ENCODE results near the gene TNNT3.

TNNT3 gene

DNA sequence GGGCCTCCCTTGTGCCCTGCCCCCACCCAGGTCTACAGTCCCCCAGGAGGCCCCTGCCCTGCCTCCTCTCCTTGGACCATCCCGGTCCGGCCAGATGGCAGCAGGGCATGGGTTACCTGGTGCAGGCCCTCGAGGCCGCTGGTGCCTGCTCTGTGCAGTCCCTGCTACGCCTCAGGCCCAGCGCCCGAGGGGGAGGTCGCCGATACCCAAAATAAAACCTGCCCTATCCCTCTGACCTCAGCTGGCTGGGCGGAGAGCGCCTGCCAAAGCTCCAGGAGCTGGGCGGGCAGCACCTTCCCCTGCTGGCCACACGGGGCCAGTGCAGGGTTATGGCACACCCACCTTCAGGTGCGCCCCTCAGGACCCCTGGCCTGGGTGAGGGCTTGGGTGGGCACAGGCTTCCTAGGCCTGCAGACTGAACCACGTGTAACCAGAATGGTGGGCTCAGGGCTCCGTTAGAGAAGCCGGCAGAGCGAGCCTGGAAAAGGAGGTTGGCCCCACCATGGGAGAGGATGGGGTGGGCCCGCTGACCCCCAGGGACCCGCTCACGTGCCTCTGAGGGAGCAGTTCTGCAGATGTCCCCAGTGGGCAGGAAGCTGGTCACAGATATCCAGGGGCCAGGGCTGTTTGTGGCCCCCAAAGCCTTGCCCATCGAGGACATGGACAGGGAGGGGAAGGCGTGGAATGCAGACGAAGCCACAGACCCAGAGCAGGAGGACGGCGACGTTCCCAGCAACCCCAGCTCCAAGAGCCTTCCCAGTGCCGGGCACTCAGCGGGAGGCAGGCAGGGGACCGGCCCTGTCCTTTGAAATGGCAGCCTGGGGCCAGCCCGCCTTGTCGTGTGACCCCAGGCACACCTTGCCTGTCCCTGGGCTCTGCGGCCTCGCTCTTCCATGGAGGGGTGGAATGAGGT, 1.7 kb upstream of the TNNT3 start:
- in situ Hi-C loops (cut with HindIII; ENCODE audit: low pct_ligation_motif_present, low pct_unique_long_range_greater_than_20kb, low sequenced_read_pairs), result no loop called here
- no peak for DNase-seq

DNA sequence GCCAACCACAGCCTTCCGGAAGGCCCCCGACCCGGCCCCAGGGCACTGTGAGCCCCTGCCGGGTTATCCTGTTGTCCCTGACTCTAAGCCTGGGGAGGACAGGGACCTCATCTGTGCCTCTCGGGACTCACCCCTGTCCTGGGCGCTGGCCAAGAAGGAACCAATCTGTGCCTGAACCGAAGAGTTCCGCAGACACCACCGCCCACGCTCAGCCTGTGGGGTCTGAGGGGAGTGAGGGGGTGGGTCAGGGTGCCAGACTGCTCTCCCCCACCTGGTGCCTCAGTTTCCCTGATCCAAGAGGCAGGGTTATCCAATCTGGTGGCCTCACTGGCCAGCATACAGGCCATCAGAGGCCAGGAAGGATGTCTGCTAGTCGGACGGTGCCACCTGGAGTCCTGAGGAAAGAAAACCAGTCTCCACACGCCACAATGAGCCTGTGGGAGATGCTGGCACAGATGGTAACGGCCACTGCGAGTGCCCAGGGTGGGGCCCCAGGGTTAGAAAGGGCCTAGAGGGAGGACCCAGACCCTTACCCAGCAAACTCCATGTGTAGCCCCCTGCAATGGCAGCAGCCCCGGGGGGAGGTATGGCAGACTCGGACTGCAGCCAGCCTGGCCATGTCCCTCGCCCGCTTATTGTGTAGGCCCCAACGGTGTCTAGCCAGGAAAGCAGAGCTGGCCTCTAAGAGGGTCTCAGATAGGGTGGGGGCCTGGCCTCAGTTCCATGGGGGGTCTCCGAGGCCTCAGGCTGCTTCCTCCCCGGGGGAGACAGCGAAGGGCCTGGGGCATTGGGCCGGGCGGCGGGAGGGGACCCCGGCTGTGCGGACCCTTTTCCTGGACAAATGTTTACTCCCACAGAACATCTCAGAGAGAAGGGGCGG, 827 bp upstream of the TNNT3 start:
- in situ Hi-C loops (cut with HindIII; ENCODE audit: low pct_ligation_motif_present, low pct_unique_long_range_greater_than_20kb, low sequenced_read_pairs), result no loop called here
- peak; percentile 10 for DNase-seq

GRCh38 chr11:1920128-1920908, 815 bp downstream of the TNNT3 start:
- in situ Hi-C loops (cut with HindIII; ENCODE audit: low pct_ligation_motif_present, low pct_unique_long_range_greater_than_20kb, low sequenced_read_pairs), result no loop called here
- no peak for DNase-seq

GRCh38 chr11:1920909-1921573, 1.5 kb downstream of the TNNT3 start:
- DNase-seq, result no peak
- in situ Hi-C loops (cut with HindIII; ENCODE audit: low pct_ligation_motif_present, low pct_unique_long_range_greater_than_20kb, low sequenced_read_pairs), result no loop called here

DNA sequence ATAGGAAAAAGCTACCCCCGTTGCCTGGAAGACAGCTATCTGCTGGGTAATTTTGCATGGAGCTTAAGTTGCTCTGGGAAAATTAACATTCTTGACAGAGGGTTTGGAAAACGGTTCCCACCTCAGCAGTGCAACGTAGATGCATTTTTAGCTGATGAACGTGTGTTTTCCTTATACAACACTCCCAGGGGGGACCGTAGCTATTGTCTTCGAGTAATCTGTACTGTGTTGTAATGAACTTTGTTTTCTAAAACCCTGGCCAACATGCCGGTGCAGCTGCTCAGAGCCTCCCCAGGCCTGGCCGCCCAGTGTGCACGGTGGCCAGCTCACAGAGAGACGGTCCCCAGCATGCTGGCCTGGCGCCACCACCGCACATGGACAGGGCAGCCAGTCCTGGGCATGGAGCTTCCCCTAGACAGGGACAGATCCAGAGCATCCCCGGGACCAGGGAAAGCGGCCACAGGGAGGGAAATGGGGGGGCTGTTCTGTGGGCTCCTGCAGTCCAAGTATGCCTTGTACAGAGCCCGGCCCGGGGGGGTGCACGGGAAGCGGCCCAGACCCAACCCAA, 2.2 kb downstream of the TNNT3 start:
- DNase-seq, result no peak

GRCh38 chr11:1922481-1923081, 3.1 kb downstream of the TNNT3 start:
- no peak for DNase-seq
- in situ Hi-C loops (cut with HindIII; ENCODE audit: low pct_ligation_motif_present, low pct_unique_long_range_greater_than_20kb, low sequenced_read_pairs), result no loop called here

More for the DNA sequence above, 2.2 kb downstream of the TNNT3 start:
- in situ Hi-C loops (cut with HindIII; ENCODE audit: low pct_ligation_motif_present, low pct_unique_long_range_greater_than_20kb, low sequenced_read_pairs), result no loop called here

DNA sequence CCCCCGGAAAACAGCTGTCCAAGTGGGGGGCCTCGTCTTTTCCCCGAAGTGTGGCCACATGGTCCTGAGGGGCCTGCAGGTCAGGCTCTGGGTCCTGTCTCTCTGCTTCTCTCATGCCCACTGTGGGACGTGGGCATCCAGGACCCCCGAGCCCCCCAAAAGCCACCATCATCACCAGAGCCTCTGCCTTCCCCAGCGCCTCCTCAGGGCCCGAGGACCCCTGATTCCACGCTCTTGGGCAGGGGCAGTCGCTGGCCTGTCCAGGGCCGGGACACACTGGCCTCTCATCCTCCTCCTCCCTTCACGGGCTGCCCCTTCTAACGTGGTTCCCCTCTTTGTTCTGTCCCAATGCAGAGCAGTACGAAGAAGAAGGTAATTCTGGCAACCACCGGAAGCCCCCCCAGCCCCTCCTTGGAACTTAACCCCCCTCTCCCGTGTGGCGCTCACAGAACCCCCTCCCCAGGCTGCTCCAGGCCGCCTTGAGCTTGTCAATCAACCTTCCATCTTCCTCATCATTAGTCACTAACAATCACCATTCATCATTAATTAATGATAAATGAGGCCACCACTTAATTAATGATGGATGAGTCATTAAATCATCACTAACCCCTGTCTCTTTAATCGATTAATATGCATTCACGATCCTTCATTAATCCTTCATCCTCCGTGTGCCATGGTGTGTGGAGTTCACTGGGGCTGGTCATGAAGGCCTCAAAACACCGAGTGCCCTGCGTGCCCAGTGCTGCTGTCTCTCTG, 3.9 kb downstream of the TNNT3 start:
- in situ Hi-C loops (cut with HindIII; ENCODE audit: low pct_ligation_motif_present, low pct_unique_long_range_greater_than_20kb, low sequenced_read_pairs), result no loop called here
- DNase-seq, result no peak

- DNase-seq, result no peak
- in situ Hi-C loops (cut with HindIII; ENCODE audit: low pct_ligation_motif_present, low pct_unique_long_range_greater_than_20kb, low sequenced_read_pairs), result no loop called here
Observed at GRCh38 chr11:1924181-1924580, 4.7 kb downstream of the TNNT3 start.

DNA sequence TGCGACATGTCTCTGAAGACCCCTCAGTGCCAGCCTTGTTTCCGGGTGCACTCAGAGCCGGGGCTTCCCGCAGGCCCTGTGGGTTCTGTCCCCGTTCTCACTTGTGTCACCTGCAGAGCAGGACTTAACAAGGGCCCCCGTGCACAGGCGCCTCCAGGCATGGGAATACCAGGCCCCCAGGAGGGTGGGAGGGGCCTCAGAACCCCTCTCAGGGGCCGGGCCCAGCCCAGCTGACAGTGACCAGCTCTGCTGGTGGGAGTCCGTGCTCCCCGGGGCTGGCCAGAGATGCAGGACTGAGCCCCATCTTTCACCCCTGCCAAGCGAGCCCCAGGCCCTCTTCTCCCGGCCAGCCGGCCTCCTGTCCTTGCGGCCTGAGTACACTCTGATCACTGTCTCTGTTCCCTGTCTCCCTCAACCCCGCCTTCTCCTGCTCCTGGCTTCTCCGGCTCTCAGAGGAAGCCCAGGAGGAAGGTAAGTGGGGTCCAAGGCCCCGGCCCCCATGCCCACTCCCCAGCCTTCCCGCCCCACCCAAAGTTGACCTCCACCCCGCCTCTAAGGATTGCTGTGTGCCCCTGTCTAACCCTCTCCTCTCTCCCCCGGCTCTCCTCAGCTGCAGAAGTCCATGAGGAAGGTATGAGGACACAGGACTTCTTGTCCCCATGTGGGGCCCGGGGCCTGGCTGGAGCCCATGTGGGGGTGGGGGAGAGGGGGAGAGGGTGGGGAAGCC, 5.3 kb downstream of the TNNT3 start:
- DNase-seq, result no peak

DNA sequence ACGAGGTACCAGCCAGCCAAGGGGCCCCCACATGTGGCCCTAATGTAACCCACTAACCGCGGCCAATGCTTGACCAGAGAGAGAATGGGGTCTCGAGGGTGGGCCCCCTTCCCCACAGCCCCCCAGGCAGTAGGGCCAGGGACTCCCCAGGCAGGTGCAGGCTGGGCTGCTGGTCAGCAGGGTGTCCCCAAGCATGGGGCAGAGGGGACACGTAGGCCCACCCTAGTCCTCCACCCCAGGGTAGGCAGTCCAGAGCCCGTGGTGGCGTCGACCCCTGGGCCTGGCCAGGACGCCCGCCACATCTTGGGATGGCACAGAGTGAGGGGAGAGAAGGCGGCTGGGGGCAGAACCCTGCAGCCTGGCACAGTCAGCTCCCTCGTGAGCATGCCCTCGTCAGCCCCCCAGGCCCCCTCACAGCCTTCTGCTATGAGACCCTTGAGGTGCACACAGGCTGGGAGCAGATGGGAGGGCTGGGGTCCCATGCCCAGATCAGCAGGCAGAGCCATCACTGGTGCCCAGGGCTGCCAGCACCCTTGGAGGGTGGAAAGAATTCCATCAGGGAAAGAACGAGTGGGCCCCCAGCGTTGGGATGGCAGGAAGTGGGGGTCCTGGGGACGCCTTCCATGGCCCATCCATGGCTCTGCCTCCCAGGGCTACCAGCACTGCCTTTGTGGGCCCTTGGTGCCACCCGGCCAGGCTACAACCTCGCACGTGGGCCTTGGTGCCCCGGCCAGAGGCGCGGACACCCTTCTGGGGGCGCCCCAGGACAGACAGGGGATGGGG, 6.1 kb downstream of the TNNT3 start:
- no peak for DNase-seq
- in situ Hi-C loops (cut with HindIII; ENCODE audit: low pct_ligation_motif_present, low pct_unique_long_range_greater_than_20kb, low sequenced_read_pairs), result no loop called here

More for the DNA sequence above, 5.3 kb downstream of the TNNT3 start:
- in situ Hi-C loops (cut with HindIII; ENCODE audit: low pct_ligation_motif_present, low pct_unique_long_range_greater_than_20kb, low sequenced_read_pairs), result no loop called here

GRCh38 chr11:1926156-1927025, 6.9 kb downstream of the TNNT3 start:
- in situ Hi-C loops (cut with HindIII; ENCODE audit: low pct_ligation_motif_present, low pct_unique_long_range_greater_than_20kb, low sequenced_read_pairs), result no loop called here
- no peak for DNase-seq

GRCh38 chr11:1927026-1927847, 7.7 kb downstream of the TNNT3 start:
- DNase-seq, result no peak

GRCh38 chr11:1927848-1928469, 8.5 kb downstream of the TNNT3 start:
- DNase-seq, result no peak
- in situ Hi-C loops (cut with HindIII; ENCODE audit: low pct_ligation_motif_present, low pct_unique_long_range_greater_than_20kb, low sequenced_read_pairs), result no loop called here

More at GRCh38 chr11:1927026-1927847, 7.7 kb downstream of the TNNT3 start:
- in situ Hi-C loops (cut with HindIII; ENCODE audit: low pct_ligation_motif_present, low pct_unique_long_range_greater_than_20kb, low sequenced_read_pairs), result no loop called here

- in situ Hi-C loops (cut with HindIII; ENCODE audit: low pct_ligation_motif_present, low pct_unique_long_range_greater_than_20kb, low sequenced_read_pairs), result no loop called here
- DNase-seq, result no peak
Observed at GRCh38 chr11:1928470-1928890, 9.0 kb downstream of the TNNT3 start.
